GM23338 (cell line): ENCODE measurements around the gene SYNE4. TPM values are rescaled to one million over a fixed set of nuclear protein-coding genes. Genes with fewer than 3 reads are reported as not detected.
A peak's percentile ranks its signal among the peaks of the same experiment; 100 is the strongest.

ENCODE experiments used
- ATAC-seq: fragments of 200-7000 bp; cut with Tn5 transposase; 3 replicates; pipeline ENCODE4 v1.9.1; 2020
- DNase-seq: peaks from one replicate; pipeline ENCODE4 v3.0.0-alpha.2; 2015; ENCODE audit warnings: low spot score
- H2AFZ ChIP-seq: fragments of 200-600 bp; sonication (generic); 2 replicates; pipeline ENCODE4 v1.8.0; 2016; ENCODE audit warnings: antibody characterized with exemption, mild to moderate bottlenecking, moderate library complexity
- H3F3A ChIP-seq: fragments of 200-600 bp; sonication (generic); replicated peaks from 2 replicates; pipeline ENCODE4 v1.8.0; 2017; ENCODE audit warnings: antibody characterized with exemption, mixed run types, low read depth
- H3K27ac ChIP-seq: fragments of 200-600 bp; sonication (generic); 2 replicates; pipeline ENCODE4 v1.6.1; 2016; ENCODE audit warnings: low read depth
- H3K27me3 ChIP-seq: fragments of 200-600 bp; sonication (generic); 2 replicates; pipeline ENCODE4 v1.8.0; 2016; ENCODE audit warnings: mild to moderate bottlenecking, mixed run types, moderate library complexity; ENCODE audit not compliant: insufficient read depth
- H3K36me3 ChIP-seq: fragments of 200-600 bp; sonication (generic); 2 replicates; pipeline ENCODE4 v1.8.0; 2016; ENCODE audit warnings: mild to moderate bottlenecking; ENCODE audit not compliant: insufficient read depth
- H3K4me1 ChIP-seq: fragments of 200-600 bp; sonication (generic); 2 replicates; pipeline ENCODE4 v1.8.0; 2016; ENCODE audit warnings: mild to moderate bottlenecking, moderate library complexity; ENCODE audit not compliant: insufficient read depth
- H3K4me2 ChIP-seq: fragments of 200-600 bp; sonication (generic); 2 replicates; pipeline ENCODE4 v1.7.1; 2017; ENCODE audit warnings: mixed run types
- H3K4me3 ChIP-seq: fragments of 200-600 bp; sonication (generic); 2 replicates; pipeline ENCODE4 v1.6.1; 2016; ENCODE audit warnings: mixed run types
- H3K79me2 ChIP-seq: fragments of 200-600 bp; sonication (generic); replicated peaks from 2 replicates; pipeline ENCODE4 v1.8.0; 2017; ENCODE audit warnings: mild to moderate bottlenecking; ENCODE audit not compliant: insufficient read depth
- H3K9me2 ChIP-seq: fragments of 200-600 bp; sonication (generic); 2 replicates; pipeline ENCODE4 v1.8.0; 2017; ENCODE audit not compliant: insufficient read depth
- H4K20me1 ChIP-seq: fragments of 200-600 bp; sonication (generic); replicated peaks from 2 replicates; pipeline ENCODE4 v1.8.0; 2017; ENCODE audit warnings: mild to moderate bottlenecking; ENCODE audit not compliant: insufficient read depth
- H3K27ac Mint-ChIP-seq: 2 replicates; pipeline ENCODE4 v1.8.0; 2020; ENCODE audit warnings: inconsistent platforms, mild to moderate bottlenecking, moderate library complexity, mixed read lengths
- H3K27me3 Mint-ChIP-seq: 3 replicates; pipeline ENCODE4 v1.8.0; 2022; ENCODE audit warnings: low read depth, mild to moderate bottlenecking, moderate library complexity, mixed read lengths, inconsistent platforms; ENCODE audit not compliant: insufficient read depth, poor library complexity
- H3K36me3 Mint-ChIP-seq: 3 replicates; pipeline ENCODE4 v1.8.0; 2021; ENCODE audit warnings: low read depth, mild to moderate bottlenecking, inconsistent platforms, moderate library complexity, mixed read lengths
- H3K4me1 Mint-ChIP-seq: 3 replicates; pipeline ENCODE4 v1.8.0; 2020; ENCODE audit warnings: mild to moderate bottlenecking, inconsistent platforms, mixed read lengths
- H3K4me3 Mint-ChIP-seq: 3 replicates; pipeline ENCODE4 v1.8.0; 2021; ENCODE audit warnings: moderate library complexity, mild to moderate bottlenecking, inconsistent platforms, mixed read lengths
- H3K9me3 Mint-ChIP-seq: 3 replicates; pipeline ENCODE4 v1.8.0; 2020; ENCODE audit warnings: moderate library complexity, mild to moderate bottlenecking, inconsistent platforms, mixed read lengths
- CREB1 ChIP-seq: fragments of 250-450 bp; sonication (Bioruptor Pico); IDR thresholded peaks from 2 replicates; pipeline ENCODE4 v1.5.0; 2020; ENCODE audit warnings: low read depth, mild to moderate bottlenecking, moderate library complexity
- CTCF ChIP-seq, 2 experiments: fragments of 200-600 bp in 1 of 2; sonication (generic) in 1 of 2; conservative IDR thresholded peaks; 2 replicates each; pipeline versions ENCODE4 v1.5.1 to v1.6.1; 2016 to 2017; ENCODE audit warnings: antibody characterized with exemption in 2 of 2, low read depth in 2 of 2, mild to moderate bottlenecking in 2 of 2, moderate library complexity in 1 of 2
- EZH2 ChIP-seq: fragments of 200-600 bp; sonication (generic); IDR thresholded peaks from one replicate; pipeline ENCODE4 v1.8.0; 2017; ENCODE audit warnings: antibody characterized with exemption, mild to moderate bottlenecking, low read depth; ENCODE audit not compliant: unreplicated experiment
- JUNB ChIP-seq: IDR thresholded peaks from one replicate; pipeline ENCODE4 v1.6.1; 2016; ENCODE audit warnings: antibody characterized with exemption; ENCODE audit not compliant: unreplicated experiment
- NANOG ChIP-seq: IDR thresholded peaks from 2 replicates; pipeline ENCODE4 v1.6.1; 2016; ENCODE audit warnings: antibody characterized with exemption, borderline replicate concordance
- REST ChIP-seq: IDR thresholded peaks from one replicate; pipeline ENCODE4 v1.6.1; 2018; ENCODE audit warnings: antibody characterized with exemption; ENCODE audit not compliant: unreplicated experiment
- STAT1 ChIP-seq: IDR thresholded peaks from one replicate; pipeline ENCODE4 v1.6.1; 2016; ENCODE audit warnings: antibody characterized with exemption; ENCODE audit not compliant: unreplicated experiment
- polyA plus RNA-seq: library from polyadenylated mRNA; unstranded; fragments of >200 nt; fragmentation: Nextera tagmentation; extraction: Ambion mirVana; gene quantifications from 2 replicates; pipeline ENCODE4 v1.2.1, GENCODE V29; 2016
- total RNA-seq: library from RNA; depleted of rRNA; stranded (reverse); fragments of >200 nt; shearing (Covaris generic); gene quantifications from 2 replicates; pipeline ENCODE4 v1.2.3, GENCODE V29; 2014

Gene SYNE4
- total and polyA plus RNA-seq, 2 experiments from 2014 or later, result 26.1 to 49.8 TPM

GRCh38 chr19:35978271-35978670 lies 30.3 kb downstream of the SYNE4 start (continued):
- TF ChIP-seq REST, result no peak
- TF ChIP-seq JUNB, result no peak
- no peak for TF ChIP-seq EZH2
- no peak for TF ChIP-seq CREB1 (CRISPR knock-in tag)

DNA sequence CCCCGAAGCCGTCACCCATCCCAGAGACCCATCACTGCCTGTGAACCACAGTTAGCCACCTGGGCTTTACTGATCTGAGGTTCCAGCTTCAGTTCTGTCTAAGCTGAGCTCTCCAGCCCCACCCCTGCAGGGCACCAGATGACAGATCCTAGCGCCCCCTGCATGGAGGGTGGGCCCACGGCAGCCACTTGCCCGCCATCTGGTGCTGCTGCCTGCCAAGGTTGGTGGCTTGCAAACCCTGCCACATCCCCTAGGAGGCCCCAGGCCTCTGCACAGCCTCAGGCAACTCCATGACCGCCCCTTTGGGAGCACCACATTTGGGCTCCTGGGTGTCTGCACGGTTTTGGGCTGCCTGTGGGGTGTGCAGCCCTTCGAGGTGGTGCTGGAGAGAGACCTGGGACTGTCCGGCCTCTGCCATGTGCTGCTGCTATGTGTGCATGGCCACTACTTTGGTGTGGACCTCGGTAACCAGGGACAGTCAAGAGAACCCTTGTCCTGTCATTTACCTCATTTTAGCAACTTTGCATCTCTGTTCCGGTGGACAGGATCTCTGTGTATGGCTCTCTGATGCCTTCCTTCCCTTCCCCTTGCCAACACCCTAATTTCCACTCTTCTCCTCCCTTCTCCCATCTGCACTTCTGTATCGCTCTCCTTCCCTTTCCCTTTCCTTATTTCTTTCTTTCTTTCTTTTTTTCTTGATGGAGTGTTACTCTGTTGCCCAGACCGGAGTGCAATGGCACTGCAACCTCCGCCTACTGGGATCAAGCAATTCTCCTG lies 31.0 kb downstream of the SYNE4 start:
- peak; percentile 97 for ATAC-seq
- H3K36me3 Mint-ChIP-seq, result no peaks in the 10 kb centered on the region
- Histone ChIP-seq H3K27me3 (no peaks in the 10 kb centered on the region), H3K36me3 (no peaks in the 10 kb centered on the region), H3K79me2 (no peaks in the 10 kb centered on the region), H3K9me2 (no peaks in the 10 kb centered on the region), H3K27ac (no peak overlapping the region), H3K4me1 (peaks cover 5% of the 10 kb centered on the region; the same call in 1 of the 2 replicates), H3K4me3 (no peak overlapping the region), H3K4me2 (no peak overlapping the region), H2AFZ (peak overlapping the region; percentile 76; the same call in 1 of the 2 replicates), H4K20me1 (no peaks in the 10 kb centered on the region), H3F3A (no peaks in the 10 kb centered on the region)
- TF ChIP-seq EZH2 (no peak), CTCF (conservative IDR thresholded peaks at IDR 0.05; ENCODE audit: low read depth in 2 of 2) (peak; percentile 73 to 88), CREB1 (CRISPR knock-in tag) (no peak), NANOG (no peak), STAT1 (no peak), REST (peak; percentile 52)
- H3K27me3 Mint-ChIP-seq, result peaks cover 16% of the 10 kb centered on the region
- peak; percentile 95 for DNase-seq
- H3K4me1 Mint-ChIP-seq, result peaks cover 14% of the 10 kb centered on the region
- no peaks in the 10 kb centered on the region; the same call in 2 of the 3 replicates for H3K9me3 Mint-ChIP-seq
- H3K27ac Mint-ChIP-seq, result no peak overlapping the region
- H3K4me3 Mint-ChIP-seq, result no peak overlapping the region
